H1 (cell line): ENCODE data around the gene ALPK3. TPM values are rescaled to one million over a fixed set of nuclear protein-coding genes. Genes with fewer than 3 reads are reported as not detected.

Experiments used
- CTCF ChIA-PET: fragments of 300-600 bp; sonication (Branson Sonifier 250); formaldehyde crosslinking; loops from one replicate; lab custom pipeline; 2021; ENCODE audit not compliant: partially characterized antibody; lab: Charles Lee
- POLR2A ChIA-PET: fragments of 300-600 bp; sonication (Branson Sonifier 250); formaldehyde crosslinking; loops from one replicate; lab custom pipeline; 2021; ENCODE audit warnings: inconsistent platforms; ENCODE audit not compliant: partially characterized antibody; lab: Charles Lee
- DNase-seq, 2 experiments: peaks; one replicate each; pipeline versions ENCODE4 v3.0.0 to v3.0.0-alpha.2; 2010 to 2022; ENCODE audit warnings: low spot score in 2 of 2, low read depth in 1 of 2, mixed read lengths in 1 of 2
- FAIRE-seq: peaks from 2 replicates; lab custom pipeline; 2011; peaks lifted over from hg19 to GRCh38; lab: Jason Lieb, UNC
- H2AFZ ChIP-seq: 2 replicates; pipeline ENCODE4 v1.8.1; 2012; ENCODE audit warnings: low read length, inconsistent platforms
- H2AK5ac ChIP-seq: 2 replicates; pipeline ENCODE4 v1.6.1; 2013; ENCODE audit warnings: low read depth, low read length
- H2BK120ac ChIP-seq: replicated peaks from 2 replicates; pipeline ENCODE3; 2013; ENCODE audit warnings: low read depth, low read length, inconsistent platforms
- H2BK12ac ChIP-seq: 2 replicates; pipeline ENCODE4 v1.6.1; 2013; ENCODE audit warnings: low read depth, low read length
- H2BK15ac ChIP-seq: 2 replicates; pipeline ENCODE4 v1.6.1; 2013; ENCODE audit warnings: low read length
- H2BK20ac ChIP-seq: 2 replicates; pipeline ENCODE4 v1.6.1; 2013; ENCODE audit warnings: low read length
- H2BK5ac ChIP-seq: 2 replicates; pipeline ENCODE4 v1.6.1; 2013; ENCODE audit warnings: low read depth, low read length
- H3K14ac ChIP-seq: 2 replicates; pipeline ENCODE4 v1.6.1; 2013; ENCODE audit warnings: inconsistent platforms; ENCODE audit not compliant: insufficient read length
- H3K18ac ChIP-seq: 2 replicates; pipeline ENCODE4 v1.6.1; 2013; ENCODE audit warnings: low read length; ENCODE audit errors: extremely low read depth
- H3K23ac ChIP-seq: 2 replicates; pipeline ENCODE4 v1.6.1; 2013; ENCODE audit warnings: inconsistent platforms; ENCODE audit not compliant: insufficient read length
- H3K23me2 ChIP-seq: 2 replicates; pipeline ENCODE4 v1.6.1; 2013; ENCODE audit warnings: low read depth, low read length
- H3K27ac ChIP-seq: 2 replicates; pipeline ENCODE4 v1.6.1; 2011; ENCODE audit warnings: low read depth, low read length, inconsistent platforms
- H3K27me3 ChIP-seq, 4 experiments: replicated peaks in 1 of 4; 1 replicate in 1 of 4; 2 replicates in 3 of 4; pipeline versions ENCODE4 v1.6.1 to v1.8.1; 2011 to 2013; ENCODE audit warnings: low read length in 3 of 4, mild to moderate bottlenecking in 3 of 4, inconsistent platforms in 2 of 4, mixed read lengths in 2 of 4, moderate library complexity in 1 of 4; ENCODE audit not compliant: control insufficient read depth in 3 of 4, insufficient read depth in 3 of 4; ENCODE audit errors: extremely low read depth in 1 of 4
- H3K36me3 ChIP-seq, 4 experiments: 2 replicates each; pipeline versions ENCODE4 v1.6.1 to v1.8.1; 2011 to 2013; ENCODE audit warnings: mild to moderate bottlenecking in 4 of 4, low read length in 3 of 4, moderate library complexity in 2 of 4, control low read depth in 1 of 4, inconsistent platforms in 1 of 4; ENCODE audit not compliant: insufficient read depth in 4 of 4, control insufficient read depth in 2 of 4
- H3K4ac ChIP-seq: replicated peaks from 2 replicates; pipeline ENCODE3; 2013; ENCODE audit warnings: low read length, low read depth, mixed read lengths, inconsistent platforms; ENCODE audit not compliant: insufficient read length
- H3K4me1 ChIP-seq, 4 experiments: replicated peaks in 1 of 4; 1 replicate in 1 of 4; 2 replicates in 3 of 4; pipeline versions ENCODE4 v1.6.1 to v1.8.1; 2011 to 2013; ENCODE audit warnings: low read length in 3 of 4, inconsistent platforms in 2 of 4, mixed read lengths in 1 of 4; ENCODE audit not compliant: insufficient read depth in 4 of 4, control insufficient read depth in 3 of 4
- H3K4me2 ChIP-seq, 2 experiments: 2 replicates each; pipeline versions ENCODE4 v1.6.1 to v1.8.1; 2011 to 2013; ENCODE audit warnings: low read depth in 2 of 2, low read length in 2 of 2, control low read depth in 1 of 2, inconsistent platforms in 1 of 2, mild to moderate bottlenecking in 1 of 2; ENCODE audit not compliant: insufficient read depth in 1 of 2
- H3K4me3 ChIP-seq, 4 experiments: fragments of 200-600, 300-600 bp in 1 of 4; sonication (generic), shearing (Covaris generic), sonication (Bioruptor Twin) in 1 of 4; 2 replicates each; pipeline versions ENCODE4 v1.5.1 to v1.8.1; 2011 to 2016; ENCODE audit warnings: low read length in 4 of 4, low read depth in 3 of 4, control low read depth in 2 of 4, inconsistent platforms in 2 of 4, mild to moderate bottlenecking in 2 of 4, mixed read lengths in 1 of 4, moderate library complexity in 1 of 4; ENCODE audit not compliant: insufficient read depth in 2 of 4; ENCODE audit errors: extremely low read depth in 1 of 4
- H3K56ac ChIP-seq: replicated peaks from 2 replicates; pipeline ENCODE3; 2013; ENCODE audit warnings: low read depth, mild to moderate bottlenecking, mixed read lengths, low read length, inconsistent platforms; ENCODE audit not compliant: insufficient read length
- H3K79me1 ChIP-seq: 2 replicates; pipeline ENCODE4 v1.6.1; 2013; ENCODE audit warnings: low read depth, low read length, control low read depth
- H3K79me2 ChIP-seq, 2 experiments: 2 replicates each; pipeline versions ENCODE4 v1.6.1 to v1.8.1; 2012 to 2013; ENCODE audit warnings: low read length in 2 of 2, mild to moderate bottlenecking in 2 of 2, inconsistent platforms in 1 of 2; ENCODE audit not compliant: insufficient read depth in 2 of 2, control insufficient read depth in 1 of 2
- H3K9ac ChIP-seq, 4 experiments: replicated peaks in 1 of 4; 1 replicate in 1 of 4; 2 replicates in 3 of 4; pipeline versions ENCODE4 v1.6.1 to v1.8.1; 2011 to 2013; ENCODE audit warnings: low read depth in 3 of 4, low read length in 3 of 4, control low read depth in 2 of 4, mild to moderate bottlenecking in 2 of 4, moderate library complexity in 2 of 4, inconsistent platforms in 1 of 4; ENCODE audit errors: extremely low read depth in 1 of 4
- H3K9me3 ChIP-seq, 2 experiments: 2 replicates each; pipeline versions ENCODE4 v1.6.1 to v1.8.1; 2012 to 2013; ENCODE audit warnings: mild to moderate bottlenecking in 2 of 2, moderate library complexity in 2 of 2, control low read depth in 1 of 2, inconsistent platforms in 1 of 2, low read depth in 1 of 2, low read length in 1 of 2, mixed read lengths in 1 of 2; ENCODE audit not compliant: insufficient read depth in 2 of 2
- H4K20me1 ChIP-seq, 2 experiments: replicated peaks in 1 of 2; 2 replicates each; pipeline versions ENCODE3 to v1.8.1; 2011 to 2013; ENCODE audit warnings: inconsistent platforms in 2 of 2, low read length in 2 of 2, mild to moderate bottlenecking in 1 of 2; ENCODE audit not compliant: insufficient read depth in 2 of 2, control insufficient read depth in 1 of 2
- H4K5ac ChIP-seq: 2 replicates; pipeline ENCODE4 v1.6.1; 2013; ENCODE audit warnings: low read length, low read depth, mixed read lengths, inconsistent platforms; ENCODE audit not compliant: insufficient read length
- H4K8ac ChIP-seq: 2 replicates; pipeline ENCODE4 v1.8.0; 2013; ENCODE audit warnings: mild to moderate bottlenecking, moderate library complexity, low read length, inconsistent platforms; ENCODE audit not compliant: insufficient read depth; ENCODE audit errors: extremely low read depth
- H4K91ac ChIP-seq: replicated peaks from 2 replicates; pipeline ENCODE3; 2013; ENCODE audit warnings: low read length, mixed read lengths, inconsistent platforms; ENCODE audit not compliant: insufficient read length
- BACH1 ChIP-seq: IDR thresholded peaks from 2 replicates; pipeline ENCODE4 v1.6.1; 2012; ENCODE audit warnings: low read length, improper control_type of control experiment
- CEBPB ChIP-seq: IDR thresholded peaks from 2 replicates; pipeline ENCODE4 v1.6.1; 2012; ENCODE audit warnings: low read depth, low read length
- CHD1 ChIP-seq: IDR thresholded peaks from 2 replicates; pipeline ENCODE4 v1.6.1; 2012; ENCODE audit warnings: low read depth, low read length, improper control_type of control experiment
- E2F6 ChIP-seq: IDR thresholded peaks from 2 replicates; pipeline ENCODE4 v1.6.1; 2012; ENCODE audit warnings: inconsistent platforms
- NRF1 ChIP-seq: IDR thresholded peaks from 2 replicates; pipeline ENCODE4 v1.6.1; 2011; ENCODE audit warnings: mild to moderate bottlenecking, low read depth, low read length, improper control_type of control experiment
- SAP30 ChIP-seq: fragments of 300-600 bp; sonication (generic); IDR thresholded peaks from 2 replicates; pipeline ENCODE4 v1.7.1; 2012; ENCODE audit warnings: low read length, moderate library complexity, mild to moderate bottlenecking, inconsistent platforms; ENCODE audit not compliant: insufficient read depth, insufficient replicate concordance
- TAF1 ChIP-seq: IDR thresholded peaks from 2 replicates; pipeline ENCODE4 v1.6.1; 2011; ENCODE audit warnings: mild to moderate bottlenecking, low read depth, low read length
- TAF7 ChIP-seq: optimal IDR thresholded peaks from 2 replicates; pipeline ENCODE3; 2011; ENCODE audit warnings: low read depth, mild to moderate bottlenecking, inconsistent platforms, low read length, moderate library complexity, borderline replicate concordance
- WGBS, 2 experiments: shearing (Covaris generic) in 1 of 2; methylation state at CpG; one replicate each; pipeline versions ENCODE4 v1.1.6 to v1.1.7; 2013 to 2015; ENCODE audit warnings: low lambda C conversion rate in 2 of 2, mixed read lengths in 2 of 2, inconsistent platforms in 1 of 2, low coverage in 1 of 2, missing lambda C conversion rate in 1 of 2; ENCODE audit not compliant: insufficient replicate concordance in 2 of 2, insufficient coverage in 1 of 2, insufficient read length in 1 of 2; ENCODE audit errors: extremely low coverage in 1 of 2, missing lambda C conversion rate in 1 of 2; 5-methylcytosine and 5-hydroxymethylcytosine counted together
- polyA plus RNA-seq, 7 experiments: library from polyadenylated mRNA; depleted of rRNA in 3 of 7; stranded (reverse) in 5 of 7; unstranded in 2 of 7; fragments of >200 nt in 5 of 7; fragments of 200-250 nt in 2 of 7; gene quantifications; 1 replicate in 5 of 7; 2 replicates in 1 of 7; 4 replicates in 1 of 7; pipeline versions ENCODE4 v1.2.1 to v1.2.3, GENCODE V29; 2011 to 2013; ENCODE audit warnings: missing spikeins in 2 of 7, mixed read lengths in 2 of 7
- total RNA-seq: library from RNA; stranded (reverse); fragmentation: NEBNext Ultra II Directional; extraction: Animal tissue kit (Norgen Biotek cat#: 25700); gene quantifications from 2 replicates; pipeline ENCODE4 v1.2.1, GENCODE V29; 2021

Gene ALPK3
- total and polyA plus RNA-seq, 2 of the 8 experiments (the other 6 are each of a cell fraction or from before 2014, with no cell fraction given), result 4.4 to 19.2 TPM

- FAIRE-seq, result no peak
- H3K36me3 ChIP-seq, result peaks cover 0 to 3% (median 0%) of the 10 kb centered on the region in 4 experiments; a peak in 2 of 8 replicates
Observed at GRCh38 chr15:84859144-84859543, 42.0 kb downstream of the ALPK3 start.

More at GRCh38 chr15:84859144-84859543, 42.0 kb downstream of the ALPK3 start:
- Histone ChIP-seq H2BK5ac (no peak overlapping the region), H4K5ac (no peak overlapping the region), H4K91ac (no peak overlapping the region), H2AK5ac (no peak overlapping the region), H3K23me2 (no peaks in the 10 kb centered on the region), H3K27me3 (no peaks in the 10 kb centered on the region), H2BK15ac (no peak overlapping the region), H3K9me3 (no peaks in the 10 kb centered on the region), H3K14ac (no peak overlapping the region), H3K18ac (no peak overlapping the region), H3K79me2 (no peaks in the 10 kb centered on the region), H2AFZ (no peak overlapping the region), H3K4ac (no peak overlapping the region), H4K8ac (no peak overlapping the region; the same call in 1 of the 2 replicates), H4K20me1 (no peaks in the 10 kb centered on the region), H2BK20ac (no peak overlapping the region), H3K56ac (no peak overlapping the region), H3K79me1 (no peaks in the 10 kb centered on the region), H3K4me2 (no peak overlapping the region), H3K23ac (no peak overlapping the region), H3K9ac (no peak overlapping the region), H3K4me3 (no peak overlapping the region), H3K4me1 (no peaks in the 10 kb centered on the region), H2BK120ac (no peak overlapping the region), H2BK12ac (no peak overlapping the region), H3K27ac (no peak overlapping the region)
- ChIA-PET CTCF (interaction anchor here (0.6 to 1.6 kb wide), 4 partner anchors 14 to 66 kb away, joined by 3 to 5 read pairs (median 4); no protein-coding TSS in a partner anchor), POLR2A (interaction anchor here (1.1 to 2.0 kb wide), 2 partner anchors 14 to 21 kb away, joined by 3 to 5 read pairs; no protein-coding TSS in a partner anchor)
- WGBS, 2 experiments, result 94% methylated on average over 8 of the region's 8 CpGs; no CpG with 5 or more reads in 1 of the 2 experiments
- TF ChIP-seq CEBPB (no peak), TAF1 (no peak), NRF1 (no peak), E2F6 (no peak), BACH1 (no peak), TAF7 (no peak), SAP30 (no peak), CHD1 (no peak)
- no peak for DNase-seq
